ENCODE measurements around the gene TMEM72. TPM values are rescaled to one million over a fixed set of nuclear protein-coding genes. Genes with fewer than 3 reads are reported as not detected.

The TMEM72 gene
- total and polyA plus RNA-seq, 8 donors: 1.2 to 7.7 (median 2.4) TPM

GRCh38 chr10:44891721-44892120 is 19.4 kb upstream of the TMEM72 start:
- ATAC-seq: no peak
- no peak for FAIRE-seq

GRCh38 chr10:44893604-44894468 is 17.3 kb upstream of the TMEM72 start:
- H3K36me3 ChIP-seq: no peaks in the 10 kb centered on the region
- H3K4me1 ChIP-seq: no peaks in the 10 kb centered on the region
- DNase-seq: no peak
- no peak overlapping the region for H3K27ac ChIP-seq
- H3K27me3 ChIP-seq: no peaks in the 10 kb centered on the region
- H3K9me3 ChIP-seq: no peaks in the 10 kb centered on the region
- FAIRE-seq: no peak
- no peak for ATAC-seq
- 89 to 91% methylated on average over 5 of the region's 5 CpGs for WGBS, 2 donors
- intact Hi-C loops (cut with DNase I): no loop called here
- TF ChIP-seq CTCF (IDR thresholded peaks at IDR 0.05): no peak
- no peak overlapping the region for H3K4me3 ChIP-seq

More at GRCh38 chr10:44891721-44892120, 19.4 kb upstream of the TMEM72 start:
- Histone ChIP-seq H3K27me3 (no peaks in the 10 kb centered on the region), H3K27ac (no peak overlapping the region), H3K4me1 (no peaks in the 10 kb centered on the region), H3K4me3 (no peak overlapping the region), H3K9me3 (no peaks in the 10 kb centered on the region), H3K36me3 (no peaks in the 10 kb centered on the region)
- 81 to 84% methylated on average over 1 of the region's 1 CpG for WGBS, 2 donors
- intact Hi-C loops (cut with DNase I): no loop called here
- no peak for DNase-seq
- no peak for TF ChIP-seq CTCF (IDR thresholded peaks at IDR 0.05)

- FAIRE-seq (no peak), ATAC-seq (no peak)
- TF ChIP-seq CTCF (IDR thresholded peaks at IDR 0.05): no peak
Measured at GRCh38 chr10:44894691-44895090, 16.4 kb upstream of the TMEM72 start.

GRCh38 chr10:44895280-44895679 is 15.9 kb upstream of the TMEM72 start:
- no peak for TF ChIP-seq CTCF (IDR thresholded peaks at IDR 0.05)
- no peaks in the 10 kb centered on the region for H3K27me3 ChIP-seq
- ATAC-seq: no peak
- intact Hi-C loops (cut with DNase I): no loop called here
- no peak for FAIRE-seq
- no peak overlapping the region for H3K27ac ChIP-seq
- no peak for DNase-seq
- no peaks in the 10 kb centered on the region for H3K9me3 ChIP-seq
- 85 to 91% methylated on average over 5 of the region's 5 CpGs for WGBS, 2 donors
- H3K4me1 ChIP-seq: no peaks in the 10 kb centered on the region
- H3K4me3 ChIP-seq: no peak overlapping the region
- no peaks in the 10 kb centered on the region for H3K36me3 ChIP-seq

More at GRCh38 chr10:44894691-44895090, 16.4 kb upstream of the TMEM72 start:
- no peaks in the 10 kb centered on the region for H3K27me3 ChIP-seq
- no peak for DNase-seq
- no peaks in the 10 kb centered on the region for H3K4me1 ChIP-seq
- H3K4me3 ChIP-seq: no peak overlapping the region
- H3K9me3 ChIP-seq: no peaks in the 10 kb centered on the region
- no peak overlapping the region for H3K27ac ChIP-seq
- no peaks in the 10 kb centered on the region for H3K36me3 ChIP-seq
- intact Hi-C loops (cut with DNase I): no loop called here
- WGBS, 2 donors: 88 to 89% methylated on average over 4 of the region's 4 CpGs

GRCh38 chr10:44897049-44897448 is 14.1 kb upstream of the TMEM72 start:
- no peaks in the 10 kb centered on the region for H3K4me1 ChIP-seq
- H3K27ac ChIP-seq: no peak overlapping the region
- intact Hi-C loops (cut with DNase I): no loop called here
- H3K9me3 ChIP-seq: no peaks in the 10 kb centered on the region
- H3K36me3 ChIP-seq: no peaks in the 10 kb centered on the region
- WGBS, 2 donors: 88 to 93% methylated on average over 7 of the region's 7 CpGs
- TF ChIP-seq CTCF (IDR thresholded peaks at IDR 0.05): no peak
- no peaks in the 10 kb centered on the region for H3K27me3 ChIP-seq
- FAIRE-seq (no peak), ATAC-seq (no peak), DNase-seq (no peak)
- H3K4me3 ChIP-seq: no peak overlapping the region
